ENCODE measurements around the gene PLCXD1.
"Not testable (repeated sequence)": the region's sequence is repeated elsewhere in the genome, so short reads cannot be mapped to it uniquely, and the experiment has no call there.

PLCXD1 gene

DNA sequence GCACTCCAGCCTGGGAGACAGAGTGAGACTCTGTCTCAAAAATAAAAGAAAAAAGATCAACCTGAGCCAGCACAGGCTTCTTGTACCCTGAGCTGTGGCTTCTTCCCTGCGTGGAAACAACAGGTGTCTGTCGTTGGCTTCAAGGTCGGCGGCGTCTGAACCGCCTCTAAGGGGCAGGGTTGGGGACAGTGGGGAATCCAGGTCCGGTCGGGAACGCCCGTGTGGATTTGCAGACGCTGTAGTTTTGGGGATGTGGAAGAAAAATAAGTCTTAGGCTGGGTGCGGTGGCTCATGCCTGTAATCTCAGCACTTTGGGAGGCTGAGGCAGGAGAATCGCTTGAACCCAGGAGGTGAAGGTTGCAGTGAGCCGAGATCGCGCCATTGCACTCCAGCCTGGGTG is 17.2 kb upstream of the PLCXD1 start:
- not testable (repeated sequence) for DNase-seq (ENCODE audit: low read depth in 2 of 2)

DNA sequence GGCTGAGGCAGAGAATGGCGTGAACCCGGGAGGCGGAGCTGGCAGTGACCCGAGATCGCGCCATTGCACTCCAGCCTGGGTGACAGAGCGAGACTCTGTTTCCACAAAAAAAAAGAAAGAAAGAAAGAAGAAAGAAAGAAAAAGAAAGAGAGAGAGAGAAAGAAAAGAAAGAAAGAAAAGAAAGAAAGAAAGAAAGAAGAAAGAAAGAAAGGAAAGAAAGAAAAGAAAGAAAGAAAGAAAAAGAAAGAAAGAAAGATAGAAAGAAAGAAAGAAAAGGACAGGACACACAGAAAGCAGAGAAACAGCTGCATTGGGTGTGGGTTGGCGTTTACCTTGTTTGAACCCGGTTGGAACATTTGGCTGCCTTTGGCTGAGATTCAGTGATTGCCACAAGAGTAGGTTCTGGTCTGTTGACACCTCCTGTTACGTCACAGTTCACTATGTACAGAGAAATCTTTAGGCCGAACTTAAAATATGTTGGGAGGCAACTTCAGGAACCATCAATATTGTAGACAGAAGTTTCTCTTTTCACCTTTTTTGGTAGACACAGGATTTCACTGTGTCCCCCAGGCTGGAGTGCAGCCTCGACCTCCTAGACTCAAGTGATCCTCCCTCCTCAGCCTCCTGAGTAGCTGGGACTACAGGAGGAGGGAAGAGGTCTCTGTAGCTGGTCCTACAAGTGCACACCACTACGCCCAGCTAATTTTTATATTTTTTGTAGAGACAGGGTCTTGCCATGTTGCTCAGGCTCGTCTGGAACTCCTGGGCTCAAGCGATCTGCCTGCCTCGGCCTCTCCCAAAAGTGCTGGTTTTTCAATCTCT is 16.3 kb upstream of the PLCXD1 start:
- no peak for DNase-seq (ENCODE audit: low read depth in 2 of 2)

DNA sequence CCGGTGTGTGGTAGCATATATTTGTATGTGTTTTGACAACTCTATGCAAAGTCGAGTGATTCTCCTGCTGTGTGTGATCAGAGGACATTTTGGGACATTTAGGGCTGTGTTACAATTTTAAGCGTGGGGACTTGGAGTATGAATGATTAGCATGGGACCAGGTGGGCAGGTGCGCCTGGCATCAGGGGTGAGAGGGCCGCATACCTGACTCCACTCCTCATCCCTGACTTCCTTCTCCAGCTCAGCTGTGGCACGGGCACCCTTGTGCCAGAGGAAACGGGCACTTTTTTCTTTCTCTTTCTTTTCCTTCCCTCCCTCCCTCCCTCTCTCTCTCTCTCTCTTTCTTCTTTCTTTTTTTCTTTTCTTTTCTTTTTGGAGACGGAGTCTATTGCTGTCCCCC is 15.7 kb upstream of the PLCXD1 start:
- no peak for DNase-seq (ENCODE audit: low read depth in 2 of 2)

DNA sequence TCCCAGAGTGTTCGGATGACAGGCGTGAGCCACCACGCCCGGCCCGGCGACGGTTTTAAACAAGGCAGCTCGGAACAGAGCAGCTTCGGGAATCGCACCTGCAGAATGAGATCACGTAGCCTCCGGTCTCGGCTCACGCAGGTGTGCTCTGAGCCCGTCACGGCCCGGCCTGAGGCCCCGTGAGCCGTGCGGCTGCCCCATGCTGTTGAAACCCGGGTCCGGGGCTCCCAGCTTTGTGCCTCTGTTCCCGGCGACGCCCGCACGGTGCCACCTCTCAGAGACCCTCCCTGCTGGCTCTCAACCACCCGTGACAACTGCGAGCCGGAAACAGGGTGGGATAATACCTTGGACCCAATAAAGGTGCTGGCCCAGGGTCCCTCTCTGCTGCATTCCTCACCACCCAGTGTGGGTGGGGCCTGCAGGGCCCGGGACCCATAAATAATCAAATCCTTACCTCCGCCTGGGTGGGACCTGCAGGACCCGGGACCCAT is 13.4 kb upstream of the PLCXD1 start:
- DNase-seq (ENCODE audit: low read depth in 2 of 2) = no peak

DNA sequence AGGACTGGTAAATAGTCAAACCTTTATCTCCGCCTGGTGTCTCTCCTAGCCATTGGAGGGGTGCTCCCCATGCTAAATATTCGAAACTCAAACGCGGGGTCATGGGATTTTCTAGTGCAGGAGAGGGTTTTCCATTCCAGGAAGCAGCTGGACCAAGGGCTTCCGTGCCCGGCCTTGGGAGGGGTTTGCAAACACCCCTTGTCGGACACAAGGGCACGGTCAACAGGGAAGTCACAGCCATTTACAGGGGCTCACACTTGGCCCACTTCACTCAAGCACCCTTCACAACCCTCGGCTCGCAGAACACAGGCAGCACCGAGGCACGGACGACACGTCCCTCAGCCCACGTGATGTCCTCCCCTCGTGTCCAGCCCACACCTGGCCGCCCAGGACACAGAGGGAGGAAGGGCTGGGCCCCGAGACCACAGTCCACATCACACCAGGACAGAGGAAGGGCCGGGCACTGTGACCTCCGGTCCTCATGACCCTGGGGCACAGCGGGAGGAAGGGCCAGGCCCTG is 10.3 kb upstream of the PLCXD1 start:
- no peak for DNase-seq (ENCODE audit: low read depth in 2 of 2)

DNA sequence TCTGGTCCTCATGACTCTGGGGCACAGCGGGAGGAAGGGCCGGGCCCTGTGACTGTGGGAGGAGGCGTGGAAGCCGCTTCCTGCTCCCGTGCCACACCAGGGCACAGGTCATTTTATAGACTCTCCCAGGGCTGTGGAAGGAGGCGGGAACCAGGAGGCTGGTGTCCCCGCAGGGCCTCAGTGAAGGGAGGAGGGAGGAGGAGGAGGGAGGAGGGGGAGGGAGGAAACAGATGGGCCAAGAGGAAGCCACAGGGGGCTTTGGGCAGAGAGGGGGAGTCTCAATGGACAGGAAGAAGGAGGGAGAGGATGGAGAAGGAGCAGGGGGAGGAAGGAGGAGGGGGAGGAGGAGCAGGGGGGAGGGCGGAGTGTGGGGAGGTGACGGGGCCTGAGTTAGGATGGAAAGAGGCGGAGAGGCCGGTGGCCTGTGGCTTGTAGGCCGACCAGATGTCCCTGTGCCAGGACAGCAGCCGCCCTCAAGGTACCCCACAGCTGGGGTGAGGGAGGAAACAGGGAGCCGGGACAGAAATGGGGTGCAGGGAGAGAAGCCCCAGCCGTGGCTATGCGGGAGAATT is 6.2 kb upstream of the PLCXD1 start:
- DNase-seq (ENCODE audit: low read depth in 2 of 2) = no peak

DNA sequence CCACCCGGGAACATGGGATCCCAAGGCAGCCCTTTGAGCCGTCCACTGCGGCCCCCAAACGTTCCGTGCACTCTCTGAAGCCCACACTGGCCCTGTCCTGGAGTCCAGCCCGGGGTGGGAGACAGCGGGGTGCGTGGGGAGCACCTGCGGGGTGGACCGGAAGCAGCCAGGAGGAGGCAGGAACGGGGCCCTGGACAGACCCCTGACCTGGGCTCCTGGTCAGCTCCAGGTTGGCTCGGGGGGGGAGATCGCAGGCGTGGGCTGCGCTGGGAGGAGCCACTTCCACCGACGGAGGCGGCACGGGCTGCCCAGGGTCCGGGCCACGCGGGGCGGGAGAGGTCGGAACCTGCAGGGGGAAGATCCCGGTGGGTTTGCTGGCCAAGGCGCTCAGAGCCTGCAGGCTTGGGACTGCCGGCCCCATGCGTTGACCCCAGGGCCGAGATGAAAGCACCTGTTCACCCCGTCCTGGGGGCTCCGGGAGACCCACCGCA is 5.7 kb upstream of the PLCXD1 start:
- DNase-seq (ENCODE audit: low read depth in 2 of 2) = no peak

DNA sequence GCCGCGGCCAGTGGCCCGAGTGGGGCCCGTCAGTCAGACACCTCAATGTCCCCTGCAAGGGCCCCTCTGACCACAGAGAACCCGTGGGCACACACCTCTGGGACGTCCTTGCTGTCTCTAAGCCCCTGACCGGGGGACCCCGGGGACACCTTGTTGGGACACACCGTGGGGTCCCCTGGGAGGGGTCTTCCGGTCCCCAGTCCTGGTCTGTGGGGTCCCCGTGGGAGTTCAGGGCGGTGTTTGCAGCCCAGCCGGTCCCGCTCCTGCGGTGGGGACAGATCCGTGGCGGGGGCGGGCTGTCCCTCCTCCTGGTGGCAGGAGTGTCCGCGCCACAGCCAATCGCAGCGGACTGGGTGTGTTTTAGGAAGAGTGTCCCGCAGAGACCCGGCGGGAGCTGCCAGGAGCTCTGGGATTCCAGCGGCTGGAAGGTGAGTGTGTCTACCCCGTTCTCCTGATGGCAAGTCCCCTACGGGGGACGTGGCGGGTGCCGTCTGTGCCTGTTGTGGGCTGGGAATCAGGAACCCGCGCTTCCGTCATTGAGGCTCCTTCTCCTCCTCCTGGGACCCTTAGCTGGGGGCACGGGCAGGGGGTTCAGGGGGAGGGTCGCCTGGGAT is 5.1 kb upstream of the PLCXD1 start:
- peak; percentile 14 to 44 for DNase-seq (ENCODE audit: low read depth in 2 of 2)

DNA sequence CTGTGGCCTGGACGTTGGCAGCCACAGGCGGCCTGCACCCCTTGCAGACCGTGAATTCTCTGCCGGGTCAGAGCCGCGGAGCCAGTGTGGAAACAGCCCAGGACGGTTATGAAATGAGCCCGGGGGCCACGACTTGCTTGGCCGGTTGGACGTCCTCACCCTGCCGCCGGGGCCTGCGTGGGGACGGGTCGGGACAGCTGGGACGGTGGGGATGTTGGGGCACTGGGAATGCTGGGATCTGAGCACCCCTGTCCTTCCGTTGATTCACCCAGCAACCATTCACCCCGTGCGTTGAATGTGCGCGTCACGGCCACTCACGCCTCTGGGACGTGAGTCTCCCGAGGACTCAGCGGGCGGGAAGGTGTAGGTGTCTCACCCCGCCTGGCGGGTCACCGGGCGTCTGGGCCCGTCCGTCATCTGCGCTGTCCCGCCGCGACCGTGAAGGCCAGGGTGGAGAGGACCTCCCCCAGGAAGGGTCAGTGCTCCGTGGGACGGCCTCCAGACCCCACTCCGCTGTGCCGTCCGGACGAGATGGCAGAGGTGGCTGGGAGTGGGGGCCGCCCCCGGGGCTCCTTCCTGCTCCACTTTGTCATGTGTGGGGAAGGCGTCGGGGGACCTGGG is 4.5 kb upstream of the PLCXD1 start:
- DNase-seq (ENCODE audit: low read depth in 2 of 2) = no peak

DNA sequence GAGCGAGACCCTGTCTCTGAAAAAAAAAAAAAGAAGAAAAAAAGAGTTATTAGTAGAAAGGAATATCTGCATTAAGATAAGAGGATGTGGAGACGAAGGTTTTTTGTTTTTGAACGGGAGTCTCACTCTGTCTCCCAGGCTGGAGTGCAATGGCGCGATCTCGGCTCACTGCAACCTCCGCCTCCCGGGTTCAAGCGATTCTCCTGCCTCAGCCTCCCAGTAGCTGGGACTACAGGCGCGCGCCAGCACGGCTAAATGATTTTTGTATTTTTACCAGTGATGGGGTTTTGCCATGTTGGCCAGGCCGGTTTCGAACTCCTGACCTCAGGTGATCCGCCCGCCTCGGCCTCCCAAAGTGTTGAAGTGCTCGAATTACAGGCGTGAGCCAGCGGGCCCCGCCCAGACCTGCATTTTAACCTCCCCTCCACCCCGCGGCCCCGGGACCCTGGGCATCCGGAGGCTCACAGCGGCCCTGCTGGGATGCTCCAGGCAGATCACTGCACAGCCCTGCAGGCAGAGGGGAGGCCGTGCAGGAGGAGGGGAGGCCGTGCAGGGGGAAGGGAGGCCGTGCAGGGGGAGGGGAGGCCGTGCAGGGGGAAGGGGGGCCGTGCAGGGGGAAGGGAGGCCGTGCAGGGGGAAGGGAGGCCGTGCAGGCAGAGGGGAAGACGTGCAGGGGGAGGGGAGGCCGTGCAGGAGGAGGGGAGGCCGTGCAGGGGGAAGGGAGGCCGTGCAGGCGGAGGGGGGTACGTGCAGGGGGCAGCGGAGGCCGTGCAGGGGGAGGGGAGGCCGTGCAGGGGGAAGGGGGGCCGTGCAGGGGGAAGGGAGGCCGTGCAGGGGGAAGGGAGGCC is 1.2 kb upstream of the PLCXD1 start:
- not testable (repeated sequence) for DNase-seq (ENCODE audit: low read depth in 2 of 2)

DNA sequence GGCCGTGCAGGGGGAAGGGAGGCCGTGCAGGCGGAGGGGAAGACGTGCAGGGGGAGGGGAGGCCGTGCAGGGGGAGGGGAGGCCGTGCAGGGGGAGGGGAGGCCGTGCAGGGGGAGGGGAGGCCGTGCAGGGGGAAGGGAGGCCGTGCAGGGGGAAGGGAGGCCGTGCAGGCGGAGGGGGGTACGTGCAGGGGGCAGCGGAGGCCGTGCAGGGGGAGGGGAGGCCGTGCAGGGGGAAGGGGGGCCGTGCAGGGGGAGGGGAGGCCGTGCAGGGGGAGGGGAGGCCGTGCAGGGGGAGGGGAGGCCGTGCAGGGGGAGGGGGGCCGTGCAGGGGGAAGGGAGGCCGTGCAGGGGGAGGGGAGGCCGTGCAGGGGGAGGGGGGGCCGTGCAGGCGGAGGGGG is 459 bp upstream of the PLCXD1 start:
- DNase-seq (ENCODE audit: low read depth in 2 of 2) = not testable (repeated sequence)

DNA sequence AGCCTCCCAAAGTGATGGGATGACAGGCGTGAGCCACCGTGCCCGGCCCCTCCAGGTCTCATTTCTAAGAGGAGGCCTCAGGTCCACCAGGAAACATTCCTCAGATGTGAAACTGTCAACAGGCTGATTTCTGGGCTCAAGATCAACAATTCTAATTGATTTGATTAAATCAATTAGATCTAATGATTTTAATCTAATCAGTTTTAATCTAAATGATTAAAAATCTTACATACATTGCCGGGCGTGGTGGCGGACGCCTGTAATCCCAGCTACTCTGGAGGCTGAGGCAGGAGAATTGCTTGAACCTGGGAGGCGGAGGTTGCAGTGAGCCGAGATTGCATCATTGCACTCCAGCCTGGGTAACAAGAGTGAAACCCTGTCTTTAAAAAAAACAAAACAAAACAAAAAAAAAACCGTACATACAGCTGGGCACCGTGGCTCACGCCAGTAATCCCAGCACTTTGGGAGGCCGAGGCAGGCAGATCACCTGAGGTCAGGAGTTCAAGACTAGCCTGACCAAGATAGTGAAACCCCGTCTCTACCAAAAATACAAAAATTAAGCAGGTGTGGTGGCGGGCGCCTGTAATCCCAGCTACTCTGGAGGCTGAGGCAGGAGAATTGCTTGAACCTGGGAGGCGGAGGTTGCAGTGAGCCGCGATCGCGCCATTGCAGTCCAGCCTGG is 960 bp downstream of the PLCXD1 start:
- DNase-seq (ENCODE audit: low read depth in 2 of 2) = not testable (repeated sequence)

DNA sequence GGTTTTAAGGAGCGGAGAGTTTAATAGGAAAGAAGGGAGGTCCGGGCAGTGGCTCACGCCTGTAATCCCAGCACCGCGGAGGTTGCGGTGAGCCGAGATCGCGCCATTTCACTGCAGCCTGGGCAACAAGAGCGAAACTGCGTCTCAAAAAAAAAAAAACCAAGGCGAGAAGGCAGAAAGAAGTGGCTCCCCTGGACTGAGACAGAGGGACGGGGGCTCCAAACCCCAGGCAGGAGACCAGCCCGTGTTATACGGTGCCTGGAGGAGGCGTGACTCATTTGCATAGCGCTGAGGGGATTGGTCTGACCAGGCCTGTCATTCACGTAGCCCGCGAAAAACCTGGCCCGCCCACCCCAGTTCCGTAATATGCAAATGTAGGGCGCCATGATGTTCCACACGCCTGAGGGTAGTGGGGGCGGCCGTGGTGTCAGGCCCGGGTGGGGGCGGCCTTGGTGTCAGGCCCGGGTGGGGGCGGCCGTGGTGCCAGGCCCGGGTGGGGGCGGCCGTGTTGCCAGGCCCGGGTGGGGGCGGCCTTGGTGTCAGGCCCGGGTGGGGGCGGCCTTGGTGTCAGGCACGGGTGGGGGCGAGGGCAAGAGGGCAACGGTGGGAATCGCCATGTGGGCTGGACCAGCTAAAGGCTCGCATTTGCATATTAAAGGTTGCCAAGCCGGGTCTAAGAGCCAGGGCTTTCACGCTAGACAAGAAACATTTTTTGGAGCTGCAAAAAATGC is 2.1 kb downstream of the PLCXD1 start:
- peak; percentile 83 to 93 for DNase-seq (ENCODE audit: low read depth in 2 of 2)

DNA sequence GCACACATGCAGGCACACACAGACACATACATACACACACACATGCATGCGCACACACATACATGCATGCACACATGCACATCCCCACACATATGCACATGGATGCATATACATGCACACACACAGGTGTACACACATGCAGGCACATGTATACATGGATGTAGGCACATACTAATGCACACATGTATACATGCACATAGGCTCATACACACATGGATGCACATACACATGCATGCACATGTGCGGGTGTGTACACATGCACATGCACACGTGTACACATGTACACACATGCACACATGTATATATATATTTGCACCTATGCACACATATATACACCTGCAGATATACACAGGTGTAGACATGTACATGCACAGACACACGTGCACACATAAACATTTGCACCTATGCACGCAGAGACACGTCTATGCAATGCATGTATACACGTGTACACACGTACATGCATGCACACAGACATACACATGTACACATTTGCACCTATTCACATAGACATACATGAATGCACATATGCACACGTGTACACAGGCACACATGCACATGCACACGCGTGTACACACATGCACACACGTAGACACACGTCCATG is 4.0 kb downstream of the PLCXD1 start:
- no peak for DNase-seq (ENCODE audit: low read depth in 2 of 2)

DNA sequence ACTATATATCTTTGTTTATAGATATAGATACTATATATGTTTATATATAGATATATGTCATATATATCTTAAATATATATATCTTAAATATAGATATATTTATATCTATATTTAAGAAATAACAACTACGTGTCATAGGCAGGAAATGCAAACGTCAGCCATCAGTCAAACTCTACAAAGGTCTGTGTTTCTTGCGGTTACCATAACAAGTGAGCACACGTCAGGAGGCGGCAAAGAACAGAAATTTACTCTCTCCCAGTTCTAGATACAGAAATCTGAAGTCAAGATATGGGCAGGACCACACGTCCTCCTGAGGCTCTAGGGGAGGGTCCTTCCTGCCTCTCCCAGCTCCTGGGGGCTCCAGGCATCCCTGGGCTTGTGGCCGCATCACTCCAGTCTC is 6.5 kb downstream of the PLCXD1 start:
- no peak for DNase-seq (ENCODE audit: low read depth in 2 of 2)

DNA sequence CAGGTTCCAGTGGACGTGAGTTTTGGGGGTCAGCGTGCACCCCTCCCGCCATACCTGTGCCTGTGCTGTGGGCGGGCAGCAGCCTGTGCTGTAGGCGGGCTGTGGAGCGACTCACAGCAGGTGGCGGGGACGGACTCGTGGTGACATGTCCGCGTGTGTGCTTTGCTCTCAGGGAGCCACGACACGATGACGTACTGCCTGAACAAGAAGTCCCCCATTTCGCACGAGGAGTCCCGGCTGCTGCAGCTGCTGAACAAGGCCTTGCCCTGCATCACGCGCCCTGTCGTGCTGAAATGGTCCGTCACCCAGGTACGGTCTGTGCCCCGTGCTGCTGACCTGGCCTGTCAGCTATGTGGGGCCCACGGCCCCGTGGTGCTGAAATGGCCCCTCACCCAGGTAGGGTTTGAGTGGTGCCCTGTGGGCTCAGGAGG is 7.4 kb downstream of the PLCXD1 start:
- no peak for DNase-seq (ENCODE audit: low read depth in 2 of 2)

DNA sequence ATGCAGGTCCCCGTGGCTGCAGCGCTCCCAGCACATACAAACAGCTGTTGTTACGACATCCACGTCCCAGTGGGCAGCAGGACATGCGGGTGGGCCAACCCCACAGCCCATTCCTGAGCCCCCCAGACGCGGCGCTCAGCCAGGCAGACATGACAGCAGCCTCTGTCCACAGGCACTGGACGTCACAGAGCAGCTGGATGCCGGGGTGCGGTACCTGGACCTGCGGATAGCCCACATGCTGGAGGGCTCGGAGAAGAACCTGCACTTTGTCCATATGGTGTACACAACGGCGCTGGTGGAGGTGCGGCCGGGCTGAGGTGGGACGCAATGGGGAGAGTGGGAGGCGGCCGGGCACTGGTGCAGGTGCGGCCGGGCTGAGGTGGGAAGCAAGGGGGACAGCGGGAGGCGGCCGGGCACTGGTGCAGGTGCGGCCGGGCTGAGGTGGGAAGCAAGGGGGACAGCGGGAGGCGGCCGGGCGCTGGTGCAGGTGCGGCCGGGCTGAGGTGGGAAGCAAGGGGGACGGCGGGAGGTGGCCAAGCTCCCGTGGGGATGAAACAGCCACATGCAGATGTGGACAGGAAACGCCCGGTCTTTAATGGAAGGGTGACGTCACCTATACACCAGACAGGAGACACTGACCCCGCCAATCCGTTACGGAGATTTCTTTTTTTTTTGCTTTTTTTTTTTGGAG is 9.4 kb downstream of the PLCXD1 start:
- DNase-seq (ENCODE audit: low read depth in 2 of 2) = no peak

DNA sequence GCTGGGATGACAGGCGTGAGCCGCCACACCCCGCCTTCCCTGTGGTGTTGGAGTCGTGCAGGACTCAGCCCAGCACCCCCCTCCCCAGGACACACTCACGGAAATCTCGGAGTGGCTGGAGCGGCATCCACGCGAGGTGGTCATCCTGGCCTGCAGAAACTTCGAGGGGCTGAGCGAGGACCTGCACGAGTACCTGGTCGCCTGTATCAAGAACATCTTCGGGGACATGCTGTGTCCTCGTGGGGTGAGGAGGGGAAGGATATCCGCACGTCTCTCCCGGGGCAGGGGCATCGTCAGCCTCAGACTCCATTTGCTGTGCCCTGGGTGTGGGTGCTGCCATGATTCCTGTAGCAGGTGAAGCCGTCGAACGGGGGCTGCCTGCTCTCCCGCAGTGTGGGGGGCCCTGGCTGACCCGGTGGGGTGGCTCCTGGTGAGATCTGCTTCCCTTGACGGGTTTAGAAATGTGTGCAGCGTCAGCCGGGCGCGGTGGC is 10.3 kb downstream of the PLCXD1 start:
- no peak for DNase-seq (ENCODE audit: low read depth in 2 of 2)
